Measurements from ENCODE around the gene CALN1. TPM values are rescaled to one million over a fixed set of nuclear protein-coding genes. Genes with fewer than 3 reads are reported as not detected.

The CALN1 gene
- total RNA-seq, 1 donor from 2014 or later: 0.13 TPM

- DNase-seq (ENCODE audit: low read depth in 2 of 2): no peak
These were observed 85.8 kb downstream of the CALN1 start for GRCh38 chr7:72326365-72326764.

GRCh38 chr7:72325561-72325960 lies 86.6 kb downstream of the CALN1 start:
- no peak for DNase-seq (ENCODE audit: low read depth in 2 of 2)

GRCh38 chr7:72321637-72322036 lies 90.5 kb downstream of the CALN1 start:
- no peak for DNase-seq (ENCODE audit: low read depth in 2 of 2)

- DNase-seq (ENCODE audit: low read depth in 2 of 2): no peak
These were observed 91.1 kb downstream of the CALN1 start for GRCh38 chr7:72321081-72321480.

GRCh38 chr7:72317341-72317740 lies 94.8 kb downstream of the CALN1 start:
- no peak for DNase-seq (ENCODE audit: low read depth in 2 of 2)

- DNase-seq (ENCODE audit: low read depth in 2 of 2): no peak
These were observed 96.0 kb downstream of the CALN1 start for GRCh38 chr7:72316148-72316547.

- DNase-seq (ENCODE audit: low read depth in 2 of 2): no peak
These were observed 98.2 kb downstream of the CALN1 start for GRCh38 chr7:72313906-72314305.

GRCh38 chr7:72310301-72310700 lies 101.8 kb downstream of the CALN1 start:
- DNase-seq (ENCODE audit: low read depth in 2 of 2): no peak

GRCh38 chr7:72309476-72309875 lies 102.7 kb downstream of the CALN1 start:
- no peak for DNase-seq (ENCODE audit: low read depth in 2 of 2)

GRCh38 chr7:72308986-72309385 lies 103.2 kb downstream of the CALN1 start:
- no peak for DNase-seq (ENCODE audit: low read depth in 2 of 2)

- no peak for DNase-seq (ENCODE audit: low read depth in 2 of 2)
These were observed 104.6 kb downstream of the CALN1 start for GRCh38 chr7:72307566-72307965.

GRCh38 chr7:72298912-72299311 lies 113.2 kb downstream of the CALN1 start:
- no peak for DNase-seq (ENCODE audit: low read depth in 2 of 2)

- DNase-seq (ENCODE audit: low read depth in 2 of 2): no peak
These were observed 114.0 kb downstream of the CALN1 start for GRCh38 chr7:72298091-72298490.

GRCh38 chr7:72297636-72298035 lies 114.5 kb downstream of the CALN1 start:
- DNase-seq (ENCODE audit: low read depth in 2 of 2): no peak

- peak; percentile 57 to 91 for DNase-seq (ENCODE audit: low read depth in 2 of 2)
These were observed 119.3 kb downstream of the CALN1 start for GRCh38 chr7:72292794-72293193.

- no peak for DNase-seq (ENCODE audit: low read depth in 2 of 2)
These were observed 120.0 kb downstream of the CALN1 start for GRCh38 chr7:72292118-72292517.

- no peak for DNase-seq (ENCODE audit: low read depth in 2 of 2)
These were observed 125.6 kb downstream of the CALN1 start for GRCh38 chr7:72286519-72286918.

- DNase-seq (ENCODE audit: low read depth in 2 of 2): no peak
These were observed 128.8 kb downstream of the CALN1 start for GRCh38 chr7:72283309-72283708.

- DNase-seq (ENCODE audit: low read depth in 2 of 2): no peak
These were observed 130.8 kb downstream of the CALN1 start for GRCh38 chr7:72281308-72281707.

- DNase-seq (ENCODE audit: low read depth in 2 of 2): no peak
These were observed 132.9 kb downstream of the CALN1 start for GRCh38 chr7:72279203-72279602.

GRCh38 chr7:72278550-72278949 lies 133.6 kb downstream of the CALN1 start:
- no peak for DNase-seq (ENCODE audit: low read depth in 2 of 2)

GRCh38 chr7:72275382-72276070 lies 136.6 kb downstream of the CALN1 start:
- no peak for DNase-seq (ENCODE audit: low read depth in 2 of 2)

- no peak for DNase-seq (ENCODE audit: low read depth in 2 of 2)
These were observed 139.7 kb downstream of the CALN1 start for GRCh38 chr7:72272479-72272878.

- DNase-seq (ENCODE audit: low read depth in 2 of 2): peak in 1 of 2 donors; percentile 40
These were observed 143.3 kb downstream of the CALN1 start for GRCh38 chr7:72268796-72269195.

All from dermis microvascular lymphatic vessel endothelial cell (primary cell).